ENCODE data around the gene PRDM5. TPM values are rescaled to one million over a fixed set of nuclear protein-coding genes. Genes with fewer than 3 reads are reported as not detected.

The PRDM5 gene
- total RNA-seq, 1 donor from 2014 or later = 12.2 TPM

- no peaks in the 10 kb centered on the region for H3K36me3 ChIP-seq
- TF ChIP-seq CTCF (IDR thresholded peaks at IDR 0.05; ENCODE audit: borderline replicate concordance) = no peak
- intact Hi-C loops (cut with micrococcal nuclease) = no loop called here
- DNase-seq = no peak
- no peak overlapping the region for H3K4me3 ChIP-seq
- peaks cover 48% of the 10 kb centered on the region for H3K4me1 ChIP-seq
- no peaks in the 10 kb centered on the region for H3K27me3 ChIP-seq (ENCODE audit: low read depth)
- H3K27ac ChIP-seq (replicated peaks) = no peak overlapping the region
- no peaks in the 10 kb centered on the region for H3K9me3 ChIP-seq (replicated peaks)
Observed at GRCh38 chr4:120692964-120693363, 229.6 kb downstream of the PRDM5 start.

GRCh38 chr4:120691536-120691935 lies 231.0 kb downstream of the PRDM5 start:
- H3K4me1 ChIP-seq = peaks cover 40% of the 10 kb centered on the region
- no peaks in the 10 kb centered on the region for H3K27me3 ChIP-seq (ENCODE audit: low read depth)
- no peak overlapping the region for H3K4me3 ChIP-seq
- intact Hi-C loops (cut with micrococcal nuclease) = no loop called here
- DNase-seq = no peak
- H3K27ac ChIP-seq (replicated peaks) = no peak overlapping the region
- no peaks in the 10 kb centered on the region for H3K9me3 ChIP-seq (replicated peaks)
- no peak for TF ChIP-seq CTCF (IDR thresholded peaks at IDR 0.05; ENCODE audit: borderline replicate concordance)
- no peaks in the 10 kb centered on the region for H3K36me3 ChIP-seq

DNA sequence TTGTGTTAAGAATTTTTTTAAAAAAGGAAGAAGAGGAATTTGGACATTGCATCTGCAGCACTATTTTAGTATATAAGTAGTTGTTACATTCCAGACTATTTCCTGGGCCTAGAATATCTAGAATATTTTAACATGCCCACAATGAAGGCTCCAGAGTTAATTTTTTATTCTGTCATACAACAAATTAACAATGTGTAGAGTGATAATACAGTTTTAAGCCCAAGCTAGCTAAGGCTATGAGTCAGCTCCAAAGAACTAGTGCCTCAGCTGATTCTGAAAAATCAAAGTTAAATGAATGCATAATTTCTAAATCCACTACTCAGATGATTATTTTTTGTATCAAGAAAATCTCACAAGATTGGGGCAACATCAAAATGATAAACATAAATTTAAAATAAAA lies 231.4 kb downstream of the PRDM5 start:
- no peak overlapping the region for H3K27ac ChIP-seq (replicated peaks)
- H3K4me1 ChIP-seq = peaks cover 37% of the 10 kb centered on the region
- H3K4me3 ChIP-seq = no peak overlapping the region
- no peak for TF ChIP-seq CTCF (IDR thresholded peaks at IDR 0.05; ENCODE audit: borderline replicate concordance)
- no peaks in the 10 kb centered on the region for H3K9me3 ChIP-seq (replicated peaks)
- H3K36me3 ChIP-seq = no peaks in the 10 kb centered on the region
- intact Hi-C loops (cut with micrococcal nuclease) = no loop called here
- no peaks in the 10 kb centered on the region for H3K27me3 ChIP-seq (ENCODE audit: low read depth)
- DNase-seq = no peak

- Histone ChIP-seq H3K27ac (replicated peaks) (no peak overlapping the region), H3K4me3 (no peak overlapping the region), H3K4me1 (peaks cover 14% of the 10 kb centered on the region), H3K27me3 (ENCODE audit: low read depth) (no peaks in the 10 kb centered on the region), H3K9me3 (replicated peaks) (no peaks in the 10 kb centered on the region), H3K36me3 (no peaks in the 10 kb centered on the region)
- DNase-seq = no peak
- intact Hi-C loops (cut with micrococcal nuclease) = no loop called here
- TF ChIP-seq CTCF (IDR thresholded peaks at IDR 0.05; ENCODE audit: borderline replicate concordance) = no peak
Observed at GRCh38 chr4:120688791-120689190, 233.7 kb downstream of the PRDM5 start.

- H3K27me3 ChIP-seq (ENCODE audit: low read depth) = no peaks in the 10 kb centered on the region
- intact Hi-C loops (cut with micrococcal nuclease) = no loop called here
- H3K9me3 ChIP-seq (replicated peaks) = no peaks in the 10 kb centered on the region
- no peak overlapping the region for H3K27ac ChIP-seq (replicated peaks)
- no peaks in the 10 kb centered on the region for H3K4me1 ChIP-seq
- H3K4me3 ChIP-seq = no peak overlapping the region
- no peak for TF ChIP-seq CTCF (IDR thresholded peaks at IDR 0.05; ENCODE audit: borderline replicate concordance)
- no peak for DNase-seq
- no peaks in the 10 kb centered on the region for H3K36me3 ChIP-seq
Observed at GRCh38 chr4:120685756-120686278, 236.7 kb downstream of the PRDM5 start.

Data from left ventricle myocardium inferior (tissue), 1 donor.